ENCODE results near the gene CTNNA3.

CTNNA3 gene

DNA sequence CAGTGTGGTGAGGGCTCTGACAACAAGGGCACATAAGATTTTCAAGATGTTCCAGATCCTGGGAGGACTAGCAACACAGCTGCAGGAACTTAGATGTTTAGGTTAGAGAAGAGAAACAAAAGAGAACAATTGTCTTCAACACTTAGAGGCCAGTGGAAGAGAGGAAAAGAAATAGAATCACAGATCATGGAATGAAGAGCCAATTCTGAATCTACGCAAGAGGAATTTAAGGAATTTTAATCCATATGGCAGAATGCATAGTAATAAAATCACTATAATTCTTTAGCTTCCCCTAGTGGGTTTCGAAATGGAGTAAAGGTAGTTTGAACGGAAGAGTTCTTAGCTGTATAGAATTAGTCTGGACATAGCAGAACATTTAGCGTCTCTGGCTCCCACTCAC lies 884.8 kb downstream of the CTNNA3 start:
- DNase-seq (ENCODE audit: low spot score) = no peak

DNA sequence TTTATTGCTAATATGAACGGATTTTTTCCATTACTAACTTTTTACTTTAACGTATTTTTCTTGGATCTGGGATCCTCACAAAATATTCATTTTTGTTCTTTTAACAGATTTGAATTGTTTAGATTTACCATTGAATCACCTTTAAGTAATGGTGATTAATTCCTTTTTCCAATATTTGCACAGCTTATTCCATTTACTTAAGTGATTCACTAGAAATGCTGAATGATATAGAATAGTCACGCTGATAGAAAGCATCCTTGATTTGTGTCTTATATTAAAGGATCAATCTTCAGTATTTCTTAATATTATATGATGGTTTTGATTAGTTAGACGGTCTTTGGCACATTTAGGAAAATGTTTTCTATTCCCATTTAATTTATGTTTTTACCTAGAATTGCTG lies 886.6 kb downstream of the CTNNA3 start:
- no peak for DNase-seq (ENCODE audit: low spot score)

DNA sequence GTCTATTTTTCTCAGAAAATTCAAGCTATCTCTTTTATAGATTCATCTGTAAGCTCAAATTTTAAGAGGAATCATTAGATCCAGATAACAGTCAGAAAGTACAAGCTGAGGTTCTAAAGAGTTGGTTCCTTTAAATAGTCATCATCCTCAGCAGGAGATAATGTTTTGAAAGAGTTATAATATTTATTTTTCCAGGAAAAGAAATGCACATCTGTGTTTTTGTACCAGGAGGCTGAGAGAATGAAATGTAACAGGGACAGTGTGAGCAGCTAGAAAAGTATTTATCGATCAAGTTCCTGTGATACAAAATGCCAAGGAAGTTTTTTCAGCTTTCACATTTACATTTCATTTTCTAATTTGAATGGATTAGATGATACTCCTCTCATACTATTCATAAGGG lies 890.4 kb downstream of the CTNNA3 start:
- DNase-seq (ENCODE audit: low spot score) = no peak

DNA sequence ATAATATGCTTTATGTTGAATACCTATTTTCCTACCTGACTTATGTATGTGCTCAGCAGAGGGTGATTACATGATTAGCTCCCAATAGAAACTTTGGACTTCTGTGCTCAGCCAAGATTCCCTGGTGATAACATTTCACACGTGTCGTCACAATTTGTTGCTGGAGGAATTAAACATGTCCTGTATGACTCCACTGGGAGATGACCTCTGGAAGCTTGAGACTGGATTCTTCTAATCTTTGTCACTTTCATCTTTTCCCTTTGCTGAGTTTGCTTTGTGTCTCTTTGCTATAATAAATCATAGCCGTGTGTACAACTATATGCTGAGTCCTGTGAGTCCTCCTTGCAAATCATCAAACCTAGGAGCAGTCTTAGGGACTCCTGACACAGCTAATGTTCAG lies 891.0 kb downstream of the CTNNA3 start:
- DNase-seq (ENCODE audit: low spot score) = no peak

DNA sequence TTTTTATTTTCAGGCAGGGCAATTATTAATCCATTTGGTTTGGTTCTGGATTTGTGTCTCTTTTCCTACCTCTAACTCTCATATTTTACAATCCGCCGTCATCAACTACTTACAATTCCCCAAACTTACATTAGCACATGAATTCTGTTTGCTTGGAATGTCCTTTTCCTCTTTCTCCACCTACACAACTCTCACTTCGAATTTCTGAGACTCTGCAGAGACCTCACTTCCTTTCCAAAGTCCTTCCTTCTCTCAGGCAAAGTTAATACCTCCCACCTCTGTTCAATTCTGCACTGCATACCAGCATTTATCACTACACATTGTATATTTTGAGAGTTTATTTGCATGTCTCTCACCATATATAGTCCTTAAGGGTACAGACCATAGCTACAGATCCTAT lies 892.8 kb downstream of the CTNNA3 start:
- no peak for DNase-seq (ENCODE audit: low spot score)

DNA sequence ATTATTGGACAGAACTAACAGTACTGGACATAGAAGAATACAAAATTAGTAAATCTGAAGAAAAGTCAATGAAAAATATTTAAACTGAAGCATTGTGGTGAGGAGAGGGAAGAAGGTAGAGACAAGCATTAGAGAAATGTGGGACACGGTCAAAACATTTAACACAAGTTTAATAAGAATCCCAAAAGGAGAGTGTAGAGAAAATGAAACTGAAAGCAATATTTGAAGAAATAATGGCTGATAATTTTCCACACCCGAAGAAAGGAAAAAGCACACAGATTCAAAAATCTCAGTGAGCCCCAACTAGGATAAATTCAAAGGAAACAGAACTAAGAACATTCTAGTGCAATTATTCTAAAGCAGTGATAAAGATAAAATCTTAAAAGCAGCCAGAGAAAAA lies 896.5 kb downstream of the CTNNA3 start:
- no peak for DNase-seq (ENCODE audit: low spot score)

DNA sequence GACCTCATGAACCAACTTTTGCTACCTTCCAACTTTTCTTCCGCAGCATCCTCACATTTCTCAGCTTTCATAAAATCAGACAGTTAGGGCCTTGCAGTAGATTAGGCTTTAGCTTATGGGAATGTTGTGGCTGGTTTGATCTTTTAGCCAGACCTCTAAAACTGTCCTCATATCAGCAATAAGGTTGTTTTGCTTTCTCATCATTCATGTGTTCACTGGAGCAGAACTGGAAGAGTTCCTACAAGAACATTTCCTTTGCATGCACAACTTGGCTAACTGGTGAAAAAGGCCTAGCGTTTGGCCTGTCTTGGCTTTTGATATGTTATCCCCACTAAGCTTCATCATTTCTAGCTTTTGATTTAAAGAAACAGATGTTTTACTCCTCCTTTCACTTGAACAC lies 900.1 kb downstream of the CTNNA3 start:
- DNase-seq (ENCODE audit: low spot score) = no peak

DNA sequence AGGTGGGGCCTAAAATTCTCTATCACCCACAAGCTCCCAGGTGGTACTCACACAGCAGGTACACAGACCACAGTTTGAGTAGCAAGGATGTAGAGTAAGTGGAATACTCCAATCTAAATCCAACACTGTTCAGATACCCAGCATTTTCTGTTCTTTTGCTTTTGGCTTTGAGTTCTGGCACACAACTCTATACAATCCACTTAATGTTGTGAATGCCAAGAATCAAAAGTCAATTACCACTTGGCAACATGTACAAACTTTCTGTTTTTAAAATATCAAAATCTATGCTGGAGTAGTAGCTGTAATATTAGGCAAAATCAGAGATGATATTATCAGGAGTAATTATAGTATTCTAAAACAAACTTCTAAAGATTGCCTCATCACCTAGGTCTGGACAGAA lies 903.6 kb downstream of the CTNNA3 start:
- DNase-seq (ENCODE audit: low spot score) = no peak

DNA sequence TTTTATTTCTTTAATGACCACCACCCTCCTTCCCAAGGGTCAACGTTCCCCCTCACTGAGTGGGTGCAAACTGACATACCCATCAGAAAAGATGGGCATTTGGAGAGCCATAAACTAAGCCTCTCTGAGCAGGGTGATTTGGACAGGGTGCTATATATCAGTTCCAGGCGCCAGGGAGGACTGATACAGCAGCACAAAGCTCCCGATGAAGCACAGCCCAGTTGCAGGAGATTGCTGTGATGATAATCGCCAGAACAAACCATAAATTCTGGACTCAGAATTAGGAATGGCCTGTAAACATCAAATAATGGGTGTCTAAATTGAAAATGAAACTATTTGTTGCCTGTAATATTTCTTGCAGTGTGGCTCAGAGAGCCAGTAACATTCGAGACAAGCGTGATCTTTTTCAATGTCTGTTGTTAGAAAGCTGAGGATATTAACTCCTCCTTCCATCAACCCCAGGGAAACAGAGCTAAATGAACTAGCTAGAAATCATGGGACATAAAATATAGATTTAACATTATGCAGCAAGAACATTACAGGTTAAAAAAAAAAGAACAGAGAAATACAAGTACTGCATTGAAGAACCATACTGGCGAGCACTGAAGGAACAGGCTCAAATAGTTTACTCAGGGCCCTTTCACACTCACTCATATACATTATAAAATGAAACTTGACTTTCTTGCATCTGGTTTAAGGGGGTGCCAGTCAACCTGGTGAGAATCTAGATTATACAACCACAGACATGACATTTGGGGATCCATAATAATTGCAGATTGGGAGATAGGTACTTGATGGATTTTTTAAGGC lies 907.6 kb downstream of the CTNNA3 start:
- DNase-seq (ENCODE audit: low spot score) = no peak

DNA sequence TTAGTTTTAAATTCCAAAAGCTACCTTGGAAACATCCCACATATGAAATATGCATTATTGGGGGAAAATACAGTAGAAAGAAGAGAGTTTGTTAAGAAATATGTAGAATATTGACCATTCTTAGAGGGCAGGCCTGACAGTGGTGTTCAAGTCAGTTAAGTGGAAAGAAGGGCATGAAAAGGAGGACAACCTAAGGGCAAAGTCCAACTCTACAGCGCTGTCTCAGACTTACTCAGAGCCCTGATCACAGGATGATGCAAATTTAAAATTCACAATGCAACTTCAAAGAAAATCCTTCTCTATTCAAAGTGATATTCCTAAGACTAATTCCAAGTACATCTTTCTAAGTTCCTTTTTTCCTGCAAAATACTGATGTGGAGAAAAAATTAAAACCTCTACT lies 909.3 kb downstream of the CTNNA3 start:
- no peak for DNase-seq (ENCODE audit: low spot score)

DNA sequence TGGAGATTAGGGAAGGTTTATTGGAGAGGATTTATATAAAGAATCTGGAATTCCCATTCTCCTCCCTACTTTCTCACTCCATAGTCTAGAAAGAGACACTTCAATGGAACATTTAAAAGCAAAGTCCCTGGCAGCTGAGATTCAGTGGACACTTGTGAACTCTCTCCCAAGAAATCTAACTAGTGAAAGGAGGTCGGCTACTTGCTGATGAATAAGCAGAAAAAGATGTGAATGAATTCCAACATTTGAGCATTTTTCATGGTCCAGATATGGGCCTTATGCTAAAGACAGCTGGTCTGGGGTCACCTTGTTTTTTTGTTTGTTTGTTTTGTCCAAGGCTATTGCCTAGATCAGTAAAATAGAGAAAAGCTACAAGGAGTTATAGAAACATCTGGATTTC lies 911.2 kb downstream of the CTNNA3 start:
- DNase-seq (ENCODE audit: low spot score) = no peak

DNA sequence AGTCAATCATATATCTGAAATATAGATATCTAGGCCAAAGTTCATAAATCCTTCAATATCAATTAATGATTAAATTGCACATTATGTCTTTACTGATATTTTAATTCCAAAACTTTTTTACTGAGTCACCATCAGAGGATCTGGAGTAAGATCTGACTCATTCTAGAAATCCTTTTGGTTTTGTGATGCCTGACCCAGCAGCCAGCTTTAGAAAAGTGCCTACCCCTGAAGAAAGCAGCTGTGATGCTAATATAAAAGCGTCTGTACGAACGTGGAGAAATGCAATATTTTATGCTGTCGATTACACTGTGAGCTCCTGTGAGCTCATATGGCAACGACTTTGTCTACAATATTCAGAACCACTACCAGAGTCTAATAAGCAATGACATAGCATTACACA lies 912.7 kb downstream of the CTNNA3 start:
- DNase-seq (ENCODE audit: low spot score) = no peak

DNA sequence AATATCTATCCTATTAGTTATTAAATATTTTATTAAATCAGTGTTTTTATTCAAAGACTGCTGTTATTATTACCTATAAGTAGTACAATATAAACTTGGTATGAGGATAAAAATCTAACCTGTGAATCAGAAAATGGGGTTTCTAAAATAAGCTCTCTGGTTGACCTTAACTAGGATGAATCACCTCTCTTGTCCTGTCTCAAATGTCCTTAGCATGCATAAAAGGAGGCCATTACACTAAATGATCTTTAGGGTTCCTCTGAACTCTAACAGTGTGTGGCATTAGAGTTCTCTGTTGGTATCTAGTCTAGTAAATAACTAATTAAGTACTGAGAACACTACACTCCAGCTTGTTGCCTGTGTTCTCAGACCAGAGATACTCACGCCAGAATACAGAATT lies 913.2 kb downstream of the CTNNA3 start:
- no peak for DNase-seq (ENCODE audit: low spot score)

DNA sequence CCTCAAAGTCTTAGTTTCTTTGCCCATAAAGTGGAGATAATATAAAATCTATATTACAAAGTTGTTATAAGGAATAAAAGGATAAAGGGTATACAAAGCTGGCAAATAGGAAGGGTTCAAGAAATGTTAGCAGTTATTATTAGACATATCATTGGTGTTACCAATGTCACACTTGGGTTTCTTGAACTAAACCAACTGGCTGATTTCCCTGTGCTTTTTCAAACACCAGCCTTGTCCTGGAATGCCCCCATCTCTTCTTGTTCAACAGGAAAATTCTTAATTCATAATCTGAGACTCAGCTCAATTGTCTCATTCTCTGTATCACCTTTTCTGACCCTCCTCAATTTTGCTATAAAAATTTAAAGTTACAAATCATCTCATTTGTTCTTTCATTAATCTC lies 913.9 kb downstream of the CTNNA3 start:
- DNase-seq (ENCODE audit: low spot score) = no peak

DNA sequence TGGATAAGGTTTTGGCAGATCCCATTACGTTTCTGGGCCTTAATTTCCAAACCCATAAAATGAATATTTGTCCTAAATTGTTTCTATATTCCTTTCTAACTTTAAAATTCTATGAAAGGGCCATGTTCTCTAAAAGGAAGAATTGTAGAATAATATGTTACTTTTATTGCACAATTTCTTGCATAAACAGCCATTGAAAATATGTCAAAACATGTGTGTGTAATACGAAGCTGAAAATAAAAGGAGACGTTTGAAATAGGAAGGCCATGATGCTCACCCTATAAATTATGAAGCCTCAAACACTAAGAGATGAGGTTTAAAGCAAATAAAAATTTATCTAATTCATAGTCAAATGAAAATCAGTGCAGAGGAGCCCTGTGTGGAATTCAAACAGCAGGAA lies 915.2 kb downstream of the CTNNA3 start:
- DNase-seq (ENCODE audit: low spot score) = no peak

DNA sequence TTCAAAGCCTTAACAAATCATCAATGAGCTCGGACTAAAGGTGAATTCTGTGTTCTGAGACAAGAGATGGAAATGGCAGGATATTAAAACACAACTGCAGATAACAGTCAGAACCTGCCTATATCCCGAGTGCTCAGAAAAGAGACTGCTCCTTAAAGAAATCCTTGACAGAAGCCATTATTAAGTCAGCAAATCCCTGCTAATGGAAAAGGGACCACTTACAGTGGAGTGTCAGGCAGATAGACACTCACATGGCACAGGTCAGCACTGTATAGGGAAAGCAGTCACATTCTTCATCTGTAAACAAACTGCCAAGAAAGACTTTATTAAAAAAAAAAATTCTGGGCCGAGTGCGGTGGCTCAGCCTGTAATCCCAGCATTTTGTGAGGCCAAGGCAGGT lies 917.6 kb downstream of the CTNNA3 start:
- no peak for DNase-seq (ENCODE audit: low spot score)

DNA sequence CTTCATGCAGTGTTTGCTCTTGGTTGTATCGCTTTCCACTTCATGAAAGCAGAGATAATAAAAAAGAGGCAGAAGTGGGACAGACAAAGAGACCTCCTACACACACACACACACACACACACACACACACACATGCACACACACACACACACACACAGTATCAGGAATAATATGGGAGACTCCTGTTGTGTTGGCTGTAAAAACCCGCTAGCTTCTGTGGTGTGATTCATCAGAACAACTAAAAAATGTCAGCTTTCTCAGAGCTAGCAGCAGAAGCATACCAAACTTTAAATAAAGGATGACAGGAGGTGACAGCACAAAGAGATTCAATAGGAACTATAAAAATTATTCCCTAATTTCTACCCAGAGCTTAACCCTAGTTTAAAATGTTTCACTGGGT lies 918.3 kb downstream of the CTNNA3 start:
- DNase-seq (ENCODE audit: low spot score) = no peak

DNA sequence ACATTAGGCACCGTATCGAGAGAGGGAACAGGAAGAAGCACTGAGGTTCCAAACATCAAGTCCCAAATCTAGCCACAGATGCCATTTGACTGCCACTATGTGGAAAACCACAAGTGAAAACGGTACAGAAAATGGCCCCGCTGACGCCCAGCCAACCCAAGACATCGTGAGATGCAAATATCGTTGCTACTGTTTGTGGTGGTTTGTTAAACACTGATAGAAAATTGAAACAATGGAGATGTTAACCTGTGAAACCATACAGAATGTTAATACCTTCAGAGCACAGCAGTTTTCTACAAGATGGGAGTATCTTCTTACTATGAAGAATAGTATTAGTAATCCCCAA lies 922.5 kb downstream of the CTNNA3 start:
- DNase-seq (ENCODE audit: low spot score) = no peak

DNA sequence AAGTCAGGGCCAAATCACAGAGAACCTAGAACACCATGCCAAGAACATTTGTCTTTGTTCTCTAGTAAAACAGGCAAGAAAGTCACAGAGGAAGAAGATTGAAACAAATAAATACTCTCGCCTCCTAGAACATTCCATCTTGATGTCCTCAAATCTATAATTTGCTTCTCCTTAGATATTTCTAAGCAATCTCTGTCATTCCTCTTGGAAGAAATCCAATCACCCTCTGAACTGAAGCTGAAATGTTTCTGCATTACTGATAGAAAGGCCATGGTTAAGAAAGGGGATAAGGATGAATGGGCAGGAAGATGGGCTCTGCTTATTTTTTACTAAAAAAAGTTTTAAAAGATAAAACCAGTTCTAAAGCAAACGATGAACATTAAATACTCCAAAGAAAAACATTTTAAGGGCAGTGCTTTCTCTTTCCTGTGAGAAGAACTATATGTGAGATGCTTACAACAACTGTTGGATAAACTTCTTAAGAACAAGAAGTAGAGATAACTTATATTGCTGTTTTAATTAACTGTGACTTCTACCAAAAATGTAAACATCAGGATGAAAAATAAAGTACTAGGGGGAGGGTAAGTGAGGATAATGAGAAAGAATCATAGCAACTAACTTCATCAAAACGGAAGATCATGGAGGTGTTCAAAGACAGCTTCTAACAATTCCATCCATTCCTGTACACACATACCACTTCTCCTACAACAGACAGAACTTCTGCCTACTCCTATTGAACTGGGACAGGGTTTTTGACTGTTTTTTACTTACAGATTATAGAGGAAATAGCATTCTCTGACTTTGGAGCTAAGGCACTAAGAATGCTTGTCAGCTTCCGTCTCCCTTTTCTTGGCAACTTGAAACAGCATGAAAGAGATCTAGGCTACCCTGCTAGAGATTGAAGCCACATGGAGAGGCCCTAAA lies 923.2 kb downstream of the CTNNA3 start:
- DNase-seq (ENCODE audit: low spot score) = no peak

DNA sequence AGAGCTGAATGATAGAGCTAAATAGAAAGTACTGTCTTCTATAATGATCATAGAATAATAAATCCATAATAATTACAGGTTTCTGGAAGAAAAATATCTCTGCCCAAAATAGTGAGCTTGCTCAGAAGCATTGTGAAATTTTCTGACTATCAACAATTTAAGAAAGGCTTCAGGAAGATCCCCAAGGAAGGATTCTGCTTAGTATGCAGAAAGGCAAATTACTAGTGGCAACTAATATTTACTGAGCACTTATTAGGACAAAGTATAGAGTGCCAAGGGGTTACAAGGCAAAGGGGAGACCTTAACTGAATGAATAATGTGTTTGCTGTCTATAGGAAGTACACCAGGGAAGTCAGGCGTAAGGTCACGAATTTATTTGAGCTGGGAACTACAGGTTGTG lies 928.3 kb downstream of the CTNNA3 start:
- DNase-seq (ENCODE audit: low spot score) = no peak

DNA sequence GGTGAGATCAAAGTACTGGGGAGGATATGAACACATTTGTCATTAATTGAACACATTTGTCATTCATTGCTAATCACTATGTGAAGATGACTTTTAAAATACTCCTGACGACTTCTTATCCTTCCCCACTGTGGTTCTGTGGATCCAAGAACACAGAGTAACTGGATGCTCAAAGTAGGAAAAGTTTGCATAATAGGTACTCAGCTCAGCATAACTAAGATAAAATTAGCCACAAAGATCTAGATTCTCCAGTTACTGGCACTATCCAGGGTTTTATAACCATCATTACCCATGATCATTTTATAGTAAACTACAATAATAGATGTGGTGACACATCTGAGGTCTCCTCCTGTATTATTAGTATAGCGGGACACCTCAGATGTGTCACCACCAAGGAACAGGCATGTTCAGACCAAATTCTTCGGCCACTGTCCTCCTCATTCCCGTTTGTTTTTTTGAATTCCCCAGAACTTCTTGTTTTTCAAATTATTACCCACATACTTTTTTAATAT lies 933.7 kb downstream of the CTNNA3 start:
- no peak for DNase-seq (ENCODE audit: low spot score)

DNA sequence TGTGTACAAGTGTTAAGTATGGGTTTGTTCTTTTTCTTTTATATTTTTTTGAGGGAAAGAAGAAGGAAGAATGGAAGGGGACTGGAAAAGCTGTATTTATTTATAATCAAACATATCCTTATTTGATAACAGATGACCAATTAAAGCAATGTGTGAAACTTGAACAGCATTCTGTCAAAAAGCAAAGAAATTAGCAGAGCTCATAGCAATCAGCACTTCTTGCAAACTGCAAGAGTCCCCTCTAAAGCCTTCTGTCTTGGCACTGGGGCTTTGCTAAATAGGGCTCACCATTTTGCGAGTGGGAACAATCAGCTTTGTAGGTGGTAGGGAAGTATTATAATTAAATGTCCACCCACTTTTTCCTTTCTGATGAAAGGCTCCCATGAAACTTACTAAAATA lies 935.1 kb downstream of the CTNNA3 start:
- DNase-seq (ENCODE audit: low spot score) = no peak

DNA sequence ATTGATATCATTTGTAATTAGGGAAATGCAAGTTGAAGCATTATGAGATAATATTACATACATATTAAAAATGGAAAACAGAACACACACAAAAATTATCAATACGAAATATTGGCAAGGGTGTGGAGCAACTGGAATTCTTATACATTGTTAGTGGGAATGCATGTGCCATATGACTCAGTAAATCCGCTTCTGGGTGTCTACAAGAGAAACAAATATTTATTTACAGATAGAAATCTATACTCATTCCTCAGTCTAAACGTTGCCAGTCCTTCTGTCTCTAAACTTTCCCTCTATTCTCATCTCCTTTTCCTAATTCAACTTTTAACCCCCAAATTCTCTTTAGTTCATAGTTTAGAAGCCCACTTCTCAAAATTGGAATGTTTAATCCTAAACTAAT lies 940.5 kb downstream of the CTNNA3 start:
- no peak for DNase-seq (ENCODE audit: low spot score)

All from ecto neural progenitor cell (in vitro differentiated cells).